Kidney capillary endothelial cell (primary cell): ENCODE measurements around the gene KDELR1.
A peak's percentile ranks its signal among the peaks of the same experiment; 100 is the strongest.

Experiments used
- DNase-seq: peaks from one replicate; pipeline ENCODE4 v3.0.0-alpha.2; 2018; ENCODE audit warnings: low spot score

Gene KDELR1

DNA sequence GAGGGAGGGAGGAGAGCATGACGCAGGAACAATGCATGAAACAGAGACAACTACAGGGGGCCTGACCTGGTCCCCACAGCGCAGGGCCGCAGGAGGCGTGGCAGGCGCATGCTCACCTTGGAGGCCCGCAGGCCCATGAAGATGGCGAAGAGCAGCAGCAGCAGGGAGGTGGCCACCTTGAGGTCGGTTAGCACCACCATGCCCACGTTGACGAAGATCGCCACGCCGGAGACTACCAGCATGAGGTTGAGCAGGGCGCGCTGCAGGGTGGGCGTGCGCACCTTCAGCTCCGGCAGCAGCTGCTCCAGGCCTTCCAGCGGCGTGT is 49.0 kb downstream of the KDELR1 start:
- no peak for DNase-seq

DNA sequence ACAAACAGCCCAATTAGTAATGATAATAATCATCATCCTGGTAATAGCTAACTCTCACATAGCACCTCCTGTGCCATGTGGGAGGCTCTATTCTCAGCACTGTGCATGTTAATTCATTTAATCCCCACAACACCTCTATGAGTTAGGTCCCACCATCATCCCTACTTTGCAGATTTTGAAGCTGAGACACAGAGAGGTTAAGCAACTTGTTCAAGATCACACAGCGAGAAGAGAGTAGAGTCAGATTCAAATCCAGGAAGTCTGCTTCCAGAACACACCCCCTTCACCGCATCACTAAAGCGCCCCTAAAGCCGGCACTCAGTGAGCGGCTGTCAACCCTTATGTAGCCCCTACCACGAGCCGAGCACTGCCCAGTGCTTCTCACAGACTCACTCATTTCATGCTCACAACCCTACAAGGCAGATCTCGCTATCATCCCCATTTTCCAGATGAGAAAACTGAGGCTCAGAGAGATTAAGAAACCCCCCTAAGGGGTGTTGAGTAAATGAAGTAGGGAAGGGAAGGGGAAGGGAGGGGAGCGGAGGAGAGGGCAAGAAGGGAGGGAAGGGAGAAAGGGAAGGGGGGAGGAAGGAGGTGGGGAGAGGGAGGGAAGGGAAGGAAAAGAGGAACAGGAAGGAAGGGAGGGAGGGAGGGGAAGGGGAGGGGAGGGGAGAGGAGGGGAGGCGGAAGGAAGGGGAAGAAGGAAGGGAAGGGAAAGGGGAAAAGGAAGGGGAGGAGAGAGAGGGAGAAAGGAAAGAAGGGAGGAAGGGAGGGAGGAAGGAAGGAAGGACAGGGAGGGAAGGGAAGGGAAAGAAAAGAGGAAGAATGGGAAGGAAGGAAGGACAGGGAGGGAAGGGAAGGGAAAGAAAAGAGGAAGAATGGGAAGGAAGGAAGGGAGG is 49.6 kb downstream of the KDELR1 start:
- DNase-seq = no peak

DNA sequence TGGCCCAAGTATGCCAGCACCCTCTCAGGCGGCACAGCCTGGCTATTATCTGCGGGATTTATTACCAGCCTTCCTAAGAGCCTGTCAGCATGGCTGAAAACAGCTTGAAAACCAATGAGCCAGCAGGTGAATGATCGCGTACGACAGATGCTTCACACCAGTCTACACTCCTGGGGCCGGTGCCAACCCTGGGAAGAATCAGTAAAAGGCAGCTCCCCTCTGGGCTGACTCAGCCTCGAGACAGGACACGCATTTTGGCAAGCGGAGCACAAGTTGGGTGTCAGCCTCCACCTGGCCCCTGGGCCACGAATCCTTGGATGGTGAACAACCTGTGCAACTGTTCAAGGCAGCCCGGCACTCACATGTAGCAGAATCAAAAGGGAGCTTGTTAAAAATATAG is 50.4 kb downstream of the KDELR1 start:
- DNase-seq = no peak

GRCh38 chr19:48338802-48339503 is 52.4 kb downstream of the KDELR1 start:
- DNase-seq = no peak

DNA sequence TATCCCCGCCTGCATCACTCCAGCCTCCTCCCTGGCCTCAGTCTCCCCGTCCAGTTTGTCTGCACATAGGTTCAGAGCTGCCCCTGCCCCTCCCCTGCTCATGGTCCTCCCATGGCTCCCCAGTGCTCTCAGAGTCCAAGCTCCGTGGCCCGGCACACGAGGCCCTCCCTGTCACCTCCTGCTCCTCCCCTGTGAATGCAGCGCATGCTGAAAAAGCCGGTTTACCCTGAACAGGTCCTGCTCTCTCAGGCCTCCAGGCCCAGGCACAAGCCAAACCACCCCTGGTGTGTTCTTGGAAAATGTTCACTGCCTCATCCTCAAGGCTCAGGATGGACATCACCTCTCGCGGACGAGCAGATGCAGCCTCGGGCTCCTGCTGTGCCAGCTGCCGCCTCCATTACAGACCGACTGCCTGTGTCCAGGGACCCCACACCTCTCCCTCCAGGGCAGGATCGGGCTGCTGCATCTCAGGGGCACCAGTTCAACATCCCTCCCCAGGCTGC is 53.0 kb downstream of the KDELR1 start:
- no peak for DNase-seq

DNA sequence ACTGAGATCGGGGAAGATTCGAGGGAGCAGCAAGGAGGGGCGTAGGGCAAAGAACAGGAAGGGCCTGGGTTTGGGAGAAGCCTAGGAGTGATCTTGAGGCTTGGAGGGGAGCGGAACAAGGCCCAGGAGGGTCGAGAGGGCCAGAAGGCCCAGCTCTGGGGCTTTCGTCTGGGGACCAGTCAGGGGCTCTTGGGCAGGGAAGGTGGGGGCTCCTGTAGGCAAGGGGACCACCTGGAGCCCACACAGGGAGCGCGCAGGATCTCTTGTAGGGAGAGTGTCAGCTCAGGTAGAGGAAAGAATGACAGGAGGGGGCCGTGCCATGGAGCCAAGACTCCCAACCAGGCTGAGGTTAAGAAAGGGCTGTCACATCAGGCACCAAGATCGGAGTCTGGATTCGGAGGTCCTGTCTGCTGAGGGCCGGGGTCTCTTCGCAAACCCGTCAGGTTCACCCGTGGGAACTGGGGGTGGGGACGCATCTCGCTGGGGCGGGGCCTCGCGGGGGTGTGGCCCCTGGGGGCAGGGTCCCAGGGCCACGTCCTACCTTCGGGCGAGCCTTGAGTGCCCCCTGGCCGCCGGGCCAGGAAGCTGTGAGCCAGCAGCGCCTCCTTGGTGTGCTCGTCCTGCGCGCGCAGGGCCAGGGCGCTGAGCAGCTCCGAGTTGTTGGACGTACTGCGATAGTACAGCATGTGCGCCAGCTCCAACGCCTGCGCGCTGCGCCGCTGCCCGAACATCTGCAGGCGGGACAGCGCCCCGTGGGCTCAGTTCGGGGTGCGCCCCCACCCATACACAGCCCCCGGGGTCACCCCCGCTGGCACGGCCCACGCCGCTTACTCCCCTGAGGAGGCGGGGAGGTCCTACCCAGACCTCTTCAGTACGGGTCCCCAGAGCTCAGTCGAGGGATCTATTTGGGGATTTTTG is 57.6 kb downstream of the KDELR1 start:
- DNase-seq = peak; percentile 93

DNA sequence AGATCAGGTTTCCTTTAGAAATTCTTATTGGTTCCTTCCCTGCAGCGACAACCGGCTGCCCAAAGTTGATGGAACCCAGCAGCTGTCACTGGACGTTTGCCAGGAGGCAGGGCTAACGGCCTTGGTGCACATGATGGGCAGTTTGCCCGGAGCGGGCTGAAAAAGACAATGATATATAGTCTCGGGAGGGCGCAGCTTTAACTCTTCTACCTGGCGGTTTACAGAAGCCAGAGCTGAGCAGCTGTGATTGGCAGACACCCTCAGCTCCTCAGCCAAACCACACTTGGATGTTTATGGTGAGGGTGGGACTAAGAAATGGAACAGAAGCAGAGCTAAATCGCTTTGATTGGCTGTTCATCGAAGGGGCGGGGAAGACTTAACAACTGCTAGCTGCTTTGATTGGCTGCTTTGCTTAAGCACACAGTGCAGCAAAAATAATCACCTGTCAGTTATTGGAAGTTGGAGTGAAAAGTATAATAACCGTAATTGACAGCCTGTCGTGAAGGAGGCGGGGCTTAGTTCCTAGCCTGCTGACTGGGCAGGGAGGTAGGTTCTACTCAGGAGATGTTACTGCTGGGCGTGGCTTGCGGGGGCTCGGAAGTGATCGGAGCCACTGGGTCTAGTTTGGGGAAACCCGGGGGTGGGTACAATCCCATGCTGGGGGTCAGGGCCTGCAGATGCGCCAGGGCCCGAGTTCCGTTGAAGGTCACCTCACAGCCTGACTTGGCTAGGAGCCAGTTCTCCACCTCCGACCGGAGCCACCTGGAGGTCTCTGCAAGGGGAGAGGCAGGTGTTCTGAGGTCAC is 58.5 kb downstream of the KDELR1 start:
- peak; percentile 93 for DNase-seq
